Fibroblast of skin of right quadriceps (primary cell): Measurements from ENCODE around the gene SLC35B3.
"Not testable (repeated sequence)": the region's sequence is repeated elsewhere in the genome, so short reads cannot be mapped to it uniquely, and the experiment has no call there.

ENCODE experiments used
- DNase-seq: peaks from one replicate; pipeline ENCODE4 v3.0.0-alpha.2; 2013

SLC35B3 gene

DNA sequence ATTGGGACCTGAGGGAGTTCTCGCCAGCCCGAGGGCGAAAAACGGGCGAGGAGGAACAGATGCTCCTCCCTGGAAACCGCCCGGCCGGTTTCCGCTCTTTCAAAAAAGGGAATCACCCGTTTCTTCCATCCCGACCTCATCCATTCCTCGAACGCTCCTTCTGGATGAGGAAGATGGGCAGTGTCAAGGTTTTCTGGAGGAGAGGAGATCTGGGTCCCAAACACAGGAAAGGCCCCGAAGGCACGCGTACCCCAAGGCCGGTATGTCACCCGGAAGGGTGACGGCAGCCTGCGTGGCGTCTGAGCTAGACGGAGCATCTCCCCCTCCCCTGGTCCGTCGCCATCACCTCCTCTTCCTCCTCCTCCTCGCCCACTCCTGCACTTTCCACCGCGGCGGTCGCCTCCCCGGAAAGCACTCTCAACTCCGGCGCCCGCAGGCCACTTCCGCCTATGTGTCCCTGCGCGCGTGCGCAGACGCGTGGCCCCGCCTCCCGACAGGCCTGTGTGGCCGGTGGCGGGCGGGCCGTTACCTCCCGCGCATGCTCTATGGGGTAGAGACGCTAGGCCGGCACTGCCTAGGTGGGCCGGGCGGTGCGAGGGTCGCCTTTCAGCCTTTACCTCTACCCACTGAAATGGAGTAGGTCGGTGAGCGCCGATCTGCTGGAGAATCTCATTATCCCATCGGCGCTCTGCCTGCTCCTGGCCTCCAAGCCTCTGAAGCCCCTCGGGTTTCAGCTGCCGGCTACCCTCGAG is at the start of gene SLC35B3:
Gene SLC35B3 (minus strand): TSS at position 453 of the 752 bp plus-strand sequence.
- DNase-seq: peak; percentile 94

DNA sequence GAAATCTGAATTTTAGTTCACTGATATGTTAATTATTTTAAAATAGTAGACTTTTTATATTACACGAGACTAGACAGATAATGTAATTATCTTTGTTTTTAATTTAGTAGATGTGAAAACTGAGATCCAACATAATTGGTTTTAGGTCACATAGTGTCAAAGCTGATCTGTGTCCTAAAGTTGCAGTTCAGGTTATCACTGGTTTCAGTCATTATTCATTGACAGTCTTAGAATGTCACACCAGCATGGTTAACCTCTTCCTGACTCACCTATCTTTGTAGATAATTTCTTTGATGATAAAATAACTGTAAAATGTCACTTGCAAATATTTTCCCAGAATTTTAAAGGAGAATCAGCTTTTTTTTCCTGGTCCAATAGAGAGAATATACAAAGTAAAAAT is 48.3 kb upstream of the SLC35B3 start:
- no peak for DNase-seq

DNA sequence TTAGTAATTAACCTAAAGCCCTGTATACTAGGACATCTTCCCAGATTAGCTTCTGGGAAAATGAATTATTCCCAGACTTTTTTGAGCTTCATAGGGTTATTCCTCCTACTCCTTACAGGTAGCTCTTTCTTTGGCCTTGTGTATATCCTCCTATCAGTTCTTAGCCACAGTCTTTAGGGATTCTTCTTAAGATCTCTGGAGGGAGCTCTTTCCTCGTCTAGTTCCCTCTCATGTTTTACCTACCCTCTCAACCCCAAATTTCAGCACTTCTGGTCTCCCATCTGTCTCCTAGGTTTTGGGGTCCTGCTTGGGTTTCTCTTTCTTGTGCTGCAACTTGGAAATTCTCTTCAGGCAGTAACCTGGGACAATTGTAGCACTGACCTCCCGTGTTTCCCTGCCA is 46.4 kb upstream of the SLC35B3 start:
- DNase-seq: no peak

DNA sequence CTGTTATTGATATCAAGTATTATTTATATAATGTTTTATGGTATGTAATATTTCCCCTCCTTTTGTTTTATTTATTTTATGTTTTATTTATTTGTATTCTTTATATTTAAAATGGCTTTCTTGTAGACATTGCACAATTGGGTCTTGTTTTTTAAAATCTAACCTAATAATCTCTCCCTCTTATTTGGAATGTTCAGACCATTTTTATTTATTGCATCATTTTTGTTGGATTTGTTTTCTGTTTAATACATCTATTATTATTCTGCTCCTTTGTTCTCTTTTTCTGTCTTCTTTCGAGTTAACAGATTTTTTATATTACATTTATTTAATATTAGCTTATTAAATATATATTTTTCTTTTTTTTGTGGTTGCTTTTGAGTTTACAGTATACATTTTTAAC is 43.1 kb upstream of the SLC35B3 start:
- no peak for DNase-seq

DNA sequence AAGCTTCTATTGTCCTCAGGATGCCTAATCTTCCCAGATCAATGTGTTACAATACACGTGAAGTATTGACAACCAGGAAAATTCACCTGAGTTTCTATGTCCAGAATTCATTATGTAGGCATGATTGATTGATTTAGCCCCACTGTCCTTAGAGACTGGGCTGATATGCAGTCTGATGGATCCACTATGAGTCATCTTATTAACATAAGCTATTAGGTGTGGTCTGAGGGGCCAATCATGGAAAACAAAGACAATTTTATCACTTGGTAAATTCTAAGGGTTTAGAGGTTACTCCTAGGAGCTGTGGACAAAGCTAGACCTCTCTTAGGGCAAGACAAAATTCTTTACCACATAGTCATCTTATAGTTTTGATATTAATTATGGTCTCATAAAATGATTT is 41.3 kb upstream of the SLC35B3 start:
- DNase-seq: no peak

DNA sequence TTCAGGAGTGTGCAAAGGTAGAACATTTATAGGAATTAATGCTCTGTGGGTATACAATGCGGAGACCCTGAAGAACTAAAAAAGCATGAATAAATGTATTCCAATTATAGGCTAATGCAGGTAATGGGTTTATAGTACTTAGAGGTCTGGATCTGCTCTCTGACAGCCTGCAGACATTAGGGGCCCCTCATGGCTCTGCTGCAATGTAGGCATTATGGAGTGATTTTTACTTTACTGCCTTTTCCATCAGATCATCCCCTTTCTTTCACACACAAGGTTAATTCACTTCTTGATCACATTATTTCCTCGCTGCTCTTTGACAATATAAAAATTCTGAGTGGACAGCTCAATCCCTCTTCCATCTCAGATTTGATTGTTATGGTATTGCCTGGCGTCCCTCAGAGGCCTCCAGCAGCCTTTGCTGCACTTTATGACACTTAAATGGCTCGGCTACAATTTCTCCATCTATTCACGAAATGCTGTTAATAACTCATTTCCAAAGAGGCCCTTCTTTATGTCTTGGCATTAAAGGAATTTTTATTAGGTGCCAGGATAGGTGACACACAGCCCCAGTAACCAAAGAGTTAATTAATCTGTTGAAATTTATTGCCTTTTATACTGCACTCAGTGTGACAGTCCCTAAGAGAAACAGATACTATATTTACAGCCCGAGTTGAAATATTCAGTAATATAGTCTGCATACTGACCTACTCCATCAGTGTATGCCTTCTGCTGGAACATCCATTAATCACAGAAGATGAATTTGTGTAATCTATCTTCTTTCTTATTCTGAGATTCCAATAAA is 33.4 kb upstream of the SLC35B3 start:
- DNase-seq: no peak

DNA sequence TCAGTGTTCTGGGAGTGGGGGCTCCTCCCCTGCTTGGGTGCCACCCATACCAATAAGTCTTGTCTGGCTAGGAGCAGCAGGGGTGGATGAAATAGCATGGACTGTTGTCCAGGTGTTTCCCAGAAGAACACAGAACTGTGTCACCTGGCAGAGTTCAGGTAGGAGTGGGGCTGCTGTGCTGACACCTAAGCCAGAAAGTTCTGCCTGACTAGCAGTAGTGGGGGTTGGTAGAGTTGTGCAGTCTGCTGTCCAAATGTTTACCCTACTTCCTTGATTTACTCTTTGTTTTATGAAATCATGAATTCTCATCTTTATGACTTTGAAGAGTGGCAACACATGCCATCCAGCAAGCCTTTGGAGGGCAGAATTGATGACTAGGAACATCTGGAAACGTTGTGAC is 27.3 kb upstream of the SLC35B3 start:
- DNase-seq: no peak

DNA sequence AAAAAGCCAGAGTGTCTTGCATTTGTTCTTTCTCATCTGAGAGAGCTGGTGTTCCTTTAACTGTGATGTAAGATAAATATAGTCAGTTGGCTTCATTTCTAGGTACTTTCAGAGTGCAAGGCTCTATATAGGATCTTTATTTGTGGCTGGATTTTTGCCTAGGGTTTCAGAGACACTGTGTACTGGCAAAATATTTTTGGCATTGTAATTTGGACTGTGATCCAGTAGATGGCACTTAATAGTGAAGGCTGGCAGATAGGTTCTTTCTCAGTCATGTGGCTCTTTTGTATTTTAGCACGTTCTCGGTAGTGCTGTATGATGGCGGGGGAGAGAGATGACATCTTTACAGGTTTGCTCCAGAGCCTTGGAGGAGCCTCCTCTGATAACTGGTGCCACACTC is 26.8 kb upstream of the SLC35B3 start:
- no peak for DNase-seq

DNA sequence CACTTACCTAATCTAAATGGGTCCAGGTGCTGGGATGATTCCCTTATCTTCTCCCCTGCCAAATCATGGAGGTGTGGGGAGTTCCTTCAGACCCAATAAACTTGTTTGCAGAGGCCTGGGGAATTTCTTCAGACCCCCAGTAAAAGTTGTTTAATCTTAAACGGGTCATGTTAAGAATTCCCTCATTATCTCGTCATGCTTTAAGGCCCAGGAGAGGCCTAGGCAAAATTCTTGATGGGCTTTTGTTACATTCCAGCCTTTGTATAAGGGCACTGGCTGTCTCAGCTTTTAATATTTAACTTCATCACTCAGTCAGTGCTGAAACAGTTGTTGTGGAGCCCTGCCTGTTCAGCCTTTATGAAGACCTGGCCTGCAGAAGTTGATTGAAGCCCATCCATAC is 11.0 kb upstream of the SLC35B3 start:
- no peak for DNase-seq

DNA sequence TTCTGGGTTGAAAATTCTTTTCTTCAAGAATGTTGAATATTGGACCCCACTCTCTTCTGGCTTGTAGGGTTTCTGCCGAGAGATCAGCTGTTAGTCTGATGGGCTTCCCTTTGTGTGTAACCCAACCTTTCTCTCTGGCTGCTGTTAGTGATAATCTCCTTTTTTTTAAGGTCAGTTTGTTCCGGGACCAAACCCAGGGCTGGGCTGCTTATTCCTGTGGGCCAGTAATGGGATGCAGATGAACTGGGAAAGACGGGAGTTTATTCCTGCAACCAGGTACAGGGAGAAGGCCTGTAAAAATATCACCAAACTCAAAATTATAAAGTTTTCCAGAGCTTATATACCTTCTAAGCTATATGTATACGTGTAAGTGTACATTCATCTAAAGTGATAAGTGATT is 10.6 kb upstream of the SLC35B3 start:
- DNase-seq: not testable (repeated sequence)

DNA sequence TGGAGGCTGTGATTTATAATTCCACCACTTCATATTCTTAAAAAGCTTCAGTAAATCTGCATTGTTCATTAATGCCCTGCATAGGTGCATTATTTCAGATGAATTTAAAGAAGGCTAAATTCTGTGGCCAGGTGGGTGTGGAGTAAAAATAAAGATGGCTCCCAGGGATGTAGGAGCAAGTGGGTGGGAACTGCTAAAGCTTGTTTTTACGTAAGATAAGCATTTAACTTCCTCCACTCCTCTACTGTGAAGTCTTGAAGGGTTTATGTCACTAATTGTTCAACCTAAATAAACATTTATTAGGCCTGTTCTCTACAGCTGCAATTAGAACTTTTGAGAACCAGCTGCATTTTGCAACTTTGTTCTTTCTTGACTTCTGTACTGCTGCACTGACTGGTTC is 6.8 kb upstream of the SLC35B3 start:
- no peak for DNase-seq

DNA sequence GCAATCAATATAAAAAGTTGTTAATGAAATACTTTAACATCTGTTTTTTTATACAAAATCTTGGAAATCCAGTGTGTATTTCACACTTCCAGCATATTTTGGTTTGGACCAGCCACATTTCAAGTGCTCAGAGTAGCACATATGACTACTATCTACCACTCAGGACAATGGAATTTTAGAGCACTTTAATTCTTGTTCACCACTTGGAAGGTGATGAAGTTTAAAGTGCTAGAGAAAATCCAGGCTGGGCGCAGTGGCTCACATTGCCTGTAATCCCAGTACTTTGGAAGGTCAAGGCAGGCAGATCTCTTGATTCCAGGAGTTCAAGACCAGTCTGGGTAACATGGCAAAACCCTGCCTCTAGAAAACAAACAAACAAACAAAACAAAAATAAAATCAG is 6.1 kb upstream of the SLC35B3 start:
- no peak for DNase-seq

DNA sequence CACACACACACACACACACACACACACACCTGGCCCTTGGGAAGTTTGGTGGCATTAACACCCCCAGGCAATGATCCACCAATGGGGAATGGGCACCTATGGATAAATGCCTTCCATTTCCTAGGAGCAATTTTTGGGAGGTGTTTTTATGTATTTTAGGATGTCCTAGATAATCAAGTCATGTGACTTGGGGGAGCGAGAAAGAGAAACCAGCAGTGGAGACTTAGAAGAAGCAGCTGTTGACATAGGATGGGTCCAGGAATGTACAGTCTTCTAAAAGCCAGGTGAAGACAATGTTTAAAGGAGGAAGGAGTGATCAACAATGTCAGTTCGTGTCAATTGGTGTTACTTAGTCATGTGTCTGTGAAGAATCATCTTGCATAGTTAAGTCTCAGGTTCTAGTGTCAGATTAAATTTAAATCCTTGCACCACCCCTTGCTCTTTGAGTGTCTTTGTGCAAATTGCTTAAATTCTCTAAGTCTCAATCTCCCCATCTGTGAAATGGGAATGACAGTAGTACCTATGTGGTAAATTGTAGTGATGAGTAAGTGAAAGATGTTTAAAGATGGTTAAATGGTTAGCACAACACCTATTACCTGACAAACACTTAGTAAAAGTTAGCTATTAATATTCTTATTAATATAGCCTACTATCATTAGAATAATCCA is 4.4 kb upstream of the SLC35B3 start:
- no peak for DNase-seq

DNA sequence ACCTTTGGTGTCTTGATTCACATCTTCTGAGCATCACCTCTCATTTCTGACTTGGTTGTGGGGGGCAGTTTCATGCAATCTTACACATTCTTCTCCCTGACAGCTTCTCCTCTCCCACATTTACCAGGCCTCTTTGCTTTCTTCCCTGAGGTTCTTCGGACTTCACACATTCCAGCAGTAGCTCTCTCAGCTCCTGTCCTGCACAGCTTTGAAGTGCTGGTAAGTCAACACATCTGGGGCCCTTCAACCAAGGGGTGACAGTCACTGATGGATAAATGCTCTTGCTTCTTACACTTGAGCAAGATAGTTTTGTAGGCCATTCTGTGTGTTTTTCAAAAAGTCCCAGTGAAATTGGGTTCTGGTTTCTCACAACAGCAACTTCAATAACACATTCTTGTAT is 2.5 kb upstream of the SLC35B3 start:
- no peak for DNase-seq

DNA sequence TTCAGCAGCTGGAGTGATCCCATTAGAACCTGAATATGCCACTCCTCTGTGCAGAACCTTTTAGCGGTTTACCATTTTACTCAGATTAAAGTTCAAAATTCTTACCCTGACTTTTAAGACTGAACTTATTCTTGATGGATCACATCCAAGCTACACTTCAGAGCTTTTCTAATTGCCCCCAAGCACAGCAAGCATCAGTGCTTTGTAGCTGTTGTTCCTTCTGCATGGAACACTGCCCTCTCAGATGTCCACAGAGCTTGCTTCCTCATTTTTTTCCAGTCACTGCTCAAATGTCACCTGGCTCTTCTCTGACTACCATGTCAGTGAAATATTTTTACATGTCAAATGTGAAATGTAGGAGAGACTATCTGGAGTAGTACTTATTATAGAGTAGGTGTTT is 1.6 kb upstream of the SLC35B3 start:
- no peak for DNase-seq

DNA sequence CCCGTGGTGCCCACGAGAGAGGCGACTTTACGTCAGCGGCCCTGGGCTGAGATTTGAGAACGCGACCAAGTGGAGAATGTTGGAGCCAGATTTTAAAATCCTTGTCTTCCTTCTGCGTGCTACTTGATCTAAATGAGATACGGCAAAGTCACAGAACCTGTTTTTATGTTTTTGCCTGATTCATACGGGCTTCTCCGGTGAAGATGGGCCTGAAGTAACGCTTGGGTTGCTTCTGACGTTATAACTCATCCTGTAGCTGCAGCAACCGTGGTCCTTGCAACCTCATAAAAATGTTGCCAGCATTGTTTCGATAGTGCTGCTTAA is 462 bp upstream of the SLC35B3 start:
- DNase-seq: no peak

DNA sequence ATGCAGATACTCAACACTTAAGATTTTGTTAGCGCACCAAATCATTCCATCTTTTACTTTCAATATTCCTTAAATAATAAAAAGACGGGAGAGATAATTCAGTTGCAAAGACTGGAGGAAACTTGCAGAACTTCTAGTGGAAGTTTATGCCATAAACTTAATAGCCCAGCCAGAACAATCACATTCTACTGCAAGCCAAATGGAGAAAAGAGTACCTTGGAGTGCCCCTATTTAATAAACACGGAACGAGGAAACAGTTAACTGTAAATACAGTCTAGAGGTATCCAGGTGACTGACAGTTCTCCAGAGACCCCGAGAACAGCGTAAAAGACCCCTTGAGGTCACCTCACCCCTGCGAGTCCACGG is 635 bp downstream of the SLC35B3 start:
- DNase-seq: no peak

DNA sequence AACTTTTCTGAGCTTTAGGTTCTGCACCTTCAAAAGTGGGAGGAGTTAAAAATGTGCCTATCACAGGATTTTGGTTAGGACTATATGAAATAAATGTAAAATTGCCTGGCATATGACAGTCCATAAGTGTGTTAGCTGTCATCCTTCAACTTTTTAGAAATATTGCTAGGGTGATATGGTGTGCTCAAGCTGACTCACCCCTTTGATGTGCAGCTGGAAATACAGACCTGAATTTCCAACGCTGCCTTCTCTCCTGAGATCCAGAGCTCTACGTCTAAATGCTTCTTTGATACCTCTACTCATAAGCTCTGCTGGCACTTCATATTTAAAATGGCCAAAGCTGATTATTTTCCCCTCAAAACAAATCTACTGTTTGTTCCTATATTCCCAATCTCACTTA is 2.7 kb downstream of the SLC35B3 start:
- no peak for DNase-seq

DNA sequence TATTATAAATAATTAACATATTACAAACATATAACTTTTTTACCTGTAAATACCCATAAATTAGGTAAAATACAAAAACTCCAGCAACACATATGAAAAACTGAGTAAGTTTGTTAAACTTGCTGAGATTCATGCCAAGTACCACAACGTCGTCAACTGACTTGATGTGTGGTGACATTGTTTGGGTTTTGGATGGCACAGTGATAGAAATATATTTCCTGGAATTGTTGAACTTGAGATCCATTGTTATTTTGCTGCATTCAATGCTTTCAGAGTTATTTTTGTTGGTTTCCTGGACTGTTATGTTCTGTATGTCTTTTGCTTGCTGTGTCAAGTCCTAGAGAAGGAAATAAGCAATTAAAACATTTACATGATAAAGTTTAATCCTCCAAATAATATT is 5.5 kb downstream of the SLC35B3 start:
- no peak for DNase-seq

DNA sequence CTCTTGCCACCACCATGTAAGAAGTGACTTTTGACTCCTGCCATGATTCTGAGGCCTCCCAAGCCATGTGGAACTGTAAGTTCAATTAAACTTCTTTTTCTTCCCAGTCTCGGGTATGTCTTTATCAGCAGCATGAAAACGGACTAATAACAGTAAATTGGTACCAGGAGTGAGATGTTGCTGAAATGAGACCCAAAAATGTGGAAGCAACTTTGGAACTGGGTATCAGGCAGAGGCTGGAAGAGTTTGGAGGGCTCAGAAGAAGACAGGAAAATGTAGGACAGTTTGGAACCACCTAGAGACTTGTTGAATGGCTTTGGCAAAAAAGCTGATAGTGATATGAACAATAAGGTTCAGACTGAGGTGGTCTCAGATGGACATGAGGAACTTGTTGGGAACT is 8.8 kb downstream of the SLC35B3 start:
- DNase-seq: not testable (repeated sequence)

DNA sequence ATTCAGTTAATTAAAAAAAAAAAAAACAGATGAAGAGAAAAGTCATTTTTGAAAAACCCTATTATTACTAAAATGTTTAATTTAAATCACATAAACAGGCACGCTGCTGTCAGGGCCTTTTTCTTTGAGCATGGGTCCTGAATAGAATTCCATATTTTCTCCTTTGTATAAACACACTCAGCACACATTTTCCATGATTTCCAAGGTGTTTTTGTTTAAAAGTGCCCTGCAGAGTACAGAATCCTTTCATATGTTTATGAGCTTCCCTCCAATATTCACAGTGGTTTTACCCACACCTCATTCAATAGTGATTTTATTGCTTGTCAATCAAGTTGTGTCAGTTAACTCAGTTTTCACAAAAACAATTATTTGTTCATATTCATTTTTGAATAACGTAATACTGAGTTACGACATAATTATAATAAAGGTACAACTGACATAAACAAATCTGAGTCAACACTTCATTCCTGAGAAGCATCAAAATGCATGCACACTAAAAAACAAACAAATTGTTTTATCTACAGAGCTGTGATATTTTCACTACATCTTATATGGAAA is 15.2 kb downstream of the SLC35B3 start:
- no peak for DNase-seq

DNA sequence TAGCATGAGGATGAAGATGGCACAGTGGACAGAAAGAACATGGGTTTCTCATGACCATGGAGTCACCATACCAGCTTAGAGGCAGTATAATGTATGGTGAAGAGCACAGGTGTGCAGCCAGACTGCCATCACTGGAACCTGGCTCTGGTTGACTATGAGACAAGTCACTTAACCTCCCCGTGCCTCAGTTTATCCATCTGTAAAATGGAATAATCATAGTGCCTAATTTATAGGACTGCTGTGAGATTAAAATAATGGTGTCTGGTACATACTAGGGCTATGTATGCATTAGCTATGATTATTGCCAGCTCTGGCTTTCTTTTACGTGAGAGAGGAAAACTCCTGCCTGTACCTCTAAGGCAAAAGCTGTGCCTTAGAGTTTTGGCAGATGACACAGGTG is 19.4 kb downstream of the SLC35B3 start:
- DNase-seq: no peak

DNA sequence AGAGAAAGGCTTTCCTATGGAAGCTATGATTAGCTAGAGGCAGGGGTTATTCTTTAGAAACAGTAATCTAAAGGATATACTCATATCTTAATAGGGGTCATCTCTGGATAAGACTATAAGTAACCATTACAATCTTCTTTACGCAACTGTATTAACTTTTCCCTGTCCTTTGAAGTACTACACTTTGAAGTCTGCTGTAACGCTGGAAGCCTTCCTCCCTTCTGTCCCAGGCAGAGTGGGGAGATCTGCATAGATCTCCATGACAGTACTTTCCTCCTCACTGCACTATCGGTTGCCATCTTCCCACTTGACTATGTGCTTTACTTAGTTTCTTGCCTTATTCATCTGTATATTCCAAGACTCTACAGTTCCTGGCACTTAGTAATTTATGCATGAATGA is 20.1 kb downstream of the SLC35B3 start:
- DNase-seq: no peak

DNA sequence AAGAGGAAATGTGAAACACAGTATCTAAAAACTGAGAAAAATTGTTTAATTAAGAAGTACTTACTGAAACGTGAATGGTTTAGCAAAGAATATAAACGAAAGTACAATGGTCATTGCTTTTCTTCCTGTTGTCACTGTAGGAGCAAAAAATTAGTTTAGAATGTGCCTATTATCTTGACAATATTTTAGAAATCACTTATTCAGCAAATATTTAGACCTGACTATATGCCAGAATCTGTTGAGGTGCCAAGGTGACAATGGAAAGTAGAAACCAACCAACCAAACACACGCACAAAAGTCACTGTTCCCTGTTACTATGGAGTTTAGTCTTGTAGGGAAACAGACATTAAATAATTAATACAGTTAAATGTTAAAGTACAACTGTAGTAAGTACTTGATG is 20.5 kb downstream of the SLC35B3 start:
- no peak for DNase-seq
